DMS 273 (cell line): ENCODE measurements around the gene DVL1.
"Not testable (repeated sequence)": the region's sequence is repeated elsewhere in the genome, so short reads cannot be mapped to it uniquely, and the experiment has no call there.

ENCODE experiments used
- DNase-seq: peaks from one replicate; lab custom pipeline; 2025; ENCODE audit not compliant: unreplicated experiment; lab: John Stamatoyannopoulos, UW

The DVL1 gene

DNA sequence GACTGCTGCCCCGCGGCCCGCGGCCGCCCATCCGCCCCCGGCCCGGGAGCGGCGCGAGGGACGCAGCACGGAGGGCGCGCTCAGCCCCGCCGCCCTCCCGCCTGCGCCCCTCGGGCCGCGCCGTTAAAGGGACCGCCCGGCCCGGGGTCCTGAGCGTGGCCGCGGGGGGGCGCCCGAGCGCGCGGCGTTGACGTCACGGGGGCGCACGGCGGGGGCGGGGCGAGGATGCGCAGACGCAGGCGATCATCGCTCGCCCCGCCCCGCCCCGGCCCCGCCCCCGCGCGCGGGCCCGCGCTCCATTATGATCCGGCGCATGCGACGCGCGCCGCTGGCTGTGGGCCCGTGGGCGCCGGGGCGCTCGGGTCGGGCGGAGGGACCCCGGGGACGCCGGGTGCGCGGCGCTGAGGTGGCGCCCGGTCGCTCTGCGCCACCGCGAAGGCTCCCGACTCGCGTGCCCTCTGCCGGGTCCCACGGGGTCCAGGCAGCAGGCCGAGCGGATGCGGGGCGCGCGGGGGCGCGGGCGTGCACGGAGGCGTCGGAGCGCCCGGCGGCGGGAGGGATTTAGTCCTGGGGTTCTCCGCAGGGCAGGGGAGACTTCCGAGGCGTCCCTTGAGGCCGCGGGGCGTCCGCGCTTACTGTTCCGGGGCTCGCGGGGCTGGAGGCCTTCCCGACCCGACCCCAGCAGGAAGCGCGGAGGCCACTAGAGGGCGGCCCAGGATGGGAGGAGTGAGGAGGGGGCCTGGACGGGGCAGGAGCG lies at the start of gene DVL1:
DVL1 (minus strand) TSS at position 163 of the 757 bp plus-strand sequence. CDS start 353 bp downstream, outside the sequence.
- peak; percentile 85 for DNase-seq

- DNase-seq, result no peak
Observed at GRCh38 chr1:1398677-1399186, 49.5 kb upstream of the DVL1 start.

DNA sequence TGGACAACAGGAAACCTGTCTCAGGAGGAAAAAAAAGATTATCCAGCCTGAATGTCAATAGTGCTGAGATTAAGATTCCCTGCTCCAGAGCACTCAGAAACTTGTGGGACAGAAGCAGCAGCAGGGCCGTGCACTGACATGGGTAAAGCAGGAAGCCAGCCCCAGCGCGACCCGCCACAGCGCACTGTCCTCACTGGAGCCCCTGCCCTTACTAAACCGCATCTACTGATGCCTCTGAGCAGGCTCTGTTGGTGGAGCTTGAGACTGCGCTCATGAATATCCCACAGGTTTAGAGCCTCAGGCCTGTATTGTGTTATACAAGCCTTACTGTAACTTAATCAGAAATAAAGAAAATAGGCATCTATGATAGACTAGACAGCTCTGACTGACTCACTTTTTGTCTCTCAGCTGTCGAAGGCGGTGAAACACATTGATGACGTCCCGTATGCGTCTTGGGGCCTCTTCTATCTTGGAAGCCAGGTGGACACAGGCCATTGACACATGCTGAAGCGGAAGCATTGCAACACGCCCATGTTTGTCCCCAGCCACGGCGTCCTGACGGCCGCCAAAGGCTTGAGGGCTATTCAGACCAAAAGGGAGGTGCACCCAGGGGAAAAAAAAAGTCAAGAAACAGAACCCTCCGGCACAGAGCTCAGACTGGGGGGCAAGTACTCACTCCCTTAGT lies 48.8 kb upstream of the DVL1 start:
- no peak for DNase-seq

GRCh38 chr1:1395166-1395565 lies 45.9 kb upstream of the DVL1 start:
- DNase-seq, result no peak

- DNase-seq, result no peak
Observed at GRCh38 chr1:1394116-1394515, 44.9 kb upstream of the DVL1 start.

DNA sequence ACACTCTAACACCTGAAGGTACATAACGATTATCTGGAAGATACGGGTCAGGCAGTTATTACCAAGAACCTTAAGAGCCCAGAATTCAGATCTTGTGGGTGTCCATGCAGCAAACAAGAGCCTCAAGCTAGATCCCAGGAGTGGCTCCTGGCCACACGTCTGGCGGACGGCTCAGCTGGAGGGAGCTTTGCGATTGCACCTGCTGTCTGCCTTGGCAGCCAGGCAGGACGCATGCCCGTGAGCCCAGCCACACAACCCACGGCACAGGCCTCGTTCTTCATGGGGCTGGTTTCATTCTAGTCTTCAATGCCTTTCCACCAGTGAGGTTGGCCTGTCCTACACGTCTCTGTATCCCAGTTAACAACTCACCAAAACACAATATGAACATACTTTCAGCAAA lies 44.2 kb upstream of the DVL1 start:
- DNase-seq, result no peak

GRCh38 chr1:1393014-1393413 lies 43.8 kb upstream of the DVL1 start:
- DNase-seq, result no peak

GRCh38 chr1:1391225-1391624 lies 42.0 kb upstream of the DVL1 start:
- DNase-seq, result no peak

DNA sequence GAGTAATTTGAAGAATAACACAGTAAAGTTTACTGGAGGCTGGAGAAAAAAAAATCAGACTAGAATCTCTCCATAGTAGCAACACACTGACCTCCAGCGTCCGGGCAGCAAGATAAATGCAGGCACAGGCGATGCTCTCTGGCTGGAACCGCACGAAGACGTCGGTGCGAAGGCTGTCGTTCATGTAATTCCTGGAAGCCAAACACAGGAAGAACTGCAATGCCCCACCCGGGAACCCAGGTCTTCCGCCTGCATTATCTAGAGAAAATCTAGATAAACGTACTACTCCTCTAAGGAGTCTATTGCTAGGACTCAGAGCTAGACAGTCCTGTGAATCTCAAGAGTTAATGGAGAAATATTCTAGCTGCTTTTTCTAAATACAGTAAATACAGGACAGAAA lies 41.5 kb upstream of the DVL1 start:
- no peak for DNase-seq

- no peak for DNase-seq
Observed at GRCh38 chr1:1388078-1388472, 38.9 kb upstream of the DVL1 start.

DNA sequence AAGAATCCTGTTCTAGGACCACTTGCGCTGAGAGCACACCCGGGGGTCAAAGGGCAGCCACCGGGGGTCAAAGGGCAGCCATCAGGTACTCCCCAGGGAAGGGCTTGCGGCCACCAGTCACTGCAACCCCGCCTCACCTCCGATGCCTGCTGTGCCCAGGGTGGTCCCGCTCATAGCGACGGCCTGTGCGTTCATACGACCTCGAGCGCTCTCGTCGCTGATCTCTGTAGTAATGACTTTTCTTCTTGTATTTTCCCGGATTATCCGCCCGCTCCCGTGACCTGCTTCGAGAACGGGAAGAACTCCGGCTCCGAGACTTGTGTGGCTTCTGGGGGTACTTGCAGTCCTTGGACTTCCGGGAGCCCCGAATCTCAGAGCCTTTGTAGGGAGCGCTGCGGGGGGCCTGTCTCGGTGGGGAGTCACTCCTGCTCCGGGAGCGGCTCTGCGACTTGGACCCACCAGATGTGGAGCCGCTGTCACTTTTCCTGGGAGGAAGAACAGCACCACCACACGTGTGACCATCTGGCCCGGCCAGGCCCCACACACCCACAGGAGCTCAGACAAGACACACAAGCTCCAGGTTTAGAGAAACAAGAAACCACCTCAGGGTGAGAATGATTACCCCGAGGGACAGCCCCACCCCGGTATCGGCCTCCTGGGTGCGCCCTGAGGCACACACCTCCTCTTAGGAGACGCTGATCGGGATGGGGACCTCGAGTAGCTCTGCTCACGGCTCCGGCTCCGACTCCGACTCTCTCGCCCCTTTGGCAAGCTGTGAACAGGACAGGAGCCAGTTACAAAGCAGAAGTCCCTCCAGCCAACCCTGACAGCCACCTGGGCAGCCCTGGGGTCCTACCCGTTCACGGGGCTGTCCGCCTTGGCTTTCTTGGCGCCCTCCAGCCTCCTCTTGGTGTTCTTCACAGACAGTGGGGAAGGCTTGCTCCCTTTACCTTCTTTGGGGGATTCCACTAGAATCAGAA lies 38.2 kb upstream of the DVL1 start:
- no peak for DNase-seq

DNA sequence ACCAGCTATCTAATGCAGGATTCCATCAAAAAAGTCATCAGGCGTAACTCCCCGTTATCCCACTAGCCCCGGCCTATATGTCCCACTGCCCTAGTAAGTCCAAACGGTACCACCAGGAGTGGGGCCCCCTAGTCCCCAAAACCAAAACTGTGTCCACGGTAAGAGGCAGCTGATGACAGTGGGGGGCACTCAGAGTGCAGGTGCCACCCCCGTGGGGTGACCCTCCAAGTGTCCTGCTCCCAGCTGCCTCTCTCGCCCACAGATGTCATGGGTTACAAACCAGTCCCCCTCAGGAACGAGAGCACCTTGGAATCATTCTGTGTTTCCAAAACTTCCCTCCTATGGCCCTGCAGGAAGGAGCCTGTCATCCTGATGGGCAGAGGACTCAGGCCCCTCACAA lies 36.7 kb upstream of the DVL1 start:
- DNase-seq, result no peak

DNA sequence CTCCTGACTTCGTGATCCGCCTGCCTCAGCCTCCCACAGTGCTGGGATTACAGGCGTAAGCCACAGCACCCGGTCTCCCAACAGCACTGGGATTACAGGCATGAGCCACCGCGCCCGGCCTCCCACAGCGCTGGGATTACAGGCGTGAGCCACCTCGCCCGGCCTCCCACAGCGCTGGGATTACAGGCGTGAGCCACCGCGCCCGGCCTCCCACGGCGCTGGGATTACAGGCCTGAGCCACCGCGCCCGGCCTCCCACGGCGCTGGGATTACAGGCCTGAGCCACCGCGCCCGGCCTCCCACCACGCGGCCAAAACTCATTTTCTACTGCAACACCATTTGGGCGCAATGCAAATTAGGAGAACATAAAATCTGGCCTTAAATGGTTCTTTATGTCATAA lies 36.1 kb upstream of the DVL1 start:
- DNase-seq, result not testable (repeated sequence)

GRCh38 chr1:1381294-1381693 lies 32.1 kb upstream of the DVL1 start:
- no peak for DNase-seq

- DNase-seq, result no peak
Observed at GRCh38 chr1:1380860-1381259, 31.6 kb upstream of the DVL1 start.

DNA sequence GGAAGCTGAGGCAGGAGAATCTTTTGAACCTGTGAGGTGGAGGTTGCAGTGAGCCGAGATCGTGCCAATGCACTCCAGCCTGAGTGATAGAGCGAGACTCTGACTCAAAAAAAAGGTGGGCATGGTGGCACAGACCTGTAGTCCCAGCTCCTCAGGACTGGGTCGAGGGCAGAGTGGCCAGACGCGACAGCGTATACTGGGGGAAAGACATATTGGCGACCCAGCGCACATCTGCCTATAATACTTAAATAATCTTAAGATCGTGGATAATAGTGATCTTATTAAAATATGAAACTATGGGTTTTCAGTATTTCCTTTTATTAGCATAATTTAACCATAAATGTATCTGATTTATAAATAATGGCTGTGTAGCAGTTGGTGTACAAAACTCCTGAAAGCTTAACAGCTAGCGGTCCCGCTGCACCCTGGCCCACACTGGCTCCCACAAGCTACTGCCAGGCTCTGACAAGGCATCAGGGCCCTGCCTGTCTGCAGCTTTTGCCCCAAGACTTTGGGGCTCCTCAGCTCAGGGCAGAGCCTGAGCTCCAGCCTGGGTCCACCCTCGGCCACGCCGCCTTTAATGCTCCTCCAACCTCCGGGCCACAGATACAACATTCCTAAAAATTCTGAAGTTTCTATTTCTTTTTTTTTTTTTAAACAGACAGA lies 28.5 kb upstream of the DVL1 start:
- no peak for DNase-seq

GRCh38 chr1:1376551-1377226 lies 27.5 kb upstream of the DVL1 start:
- no peak for DNase-seq

- peak; percentile 100 for DNase-seq
Observed at GRCh38 chr1:1374929-1375662, 25.9 kb upstream of the DVL1 start, which contains the start of gene AURKAIP1. TSS of gene AURKAIP1 (minus strand) at chr1:1375207. CDS start at chr1:1374756, 451 bp downstream.

GRCh38 chr1:1374589-1374928 lies 25.3 kb upstream of the DVL1 start:
- DNase-seq, result no peak
